Measurements from ENCODE around the gene WDR18. TPM values are rescaled to one million over a fixed set of nuclear protein-coding genes. Genes with fewer than 3 reads are reported as not detected.

The WDR18 gene
- total and polyA plus RNA-seq, 2 of the 8 experiments (the other 6 are each of a cell fraction or from before 2014, with no cell fraction given), result 87.7 to 177 TPM

DNA sequence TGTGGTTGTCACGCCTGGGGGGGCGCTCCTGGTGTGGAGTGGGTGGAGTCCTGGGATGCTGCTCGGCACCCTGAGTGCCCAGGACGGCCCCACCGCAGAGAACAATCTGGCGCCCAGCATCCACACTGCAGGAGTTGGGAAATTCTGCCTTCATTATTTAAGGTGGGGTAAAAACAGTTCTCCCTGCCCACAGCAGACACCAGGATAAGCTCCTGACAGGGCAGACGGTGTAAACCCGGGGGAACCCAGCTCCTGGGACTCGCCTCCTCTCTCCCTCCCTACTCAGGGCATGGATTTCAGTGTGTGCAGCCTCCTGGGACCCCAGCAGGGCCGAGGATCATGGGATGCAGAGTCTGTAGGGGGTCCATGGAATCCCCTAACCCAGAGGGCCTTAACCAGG lies 7.7 kb upstream of the WDR18 start:
- ChIA-PET CTCF (ENCODE audit: partially characterized antibody) (interaction anchor here (1.0 to 1.9 kb wide), 6 partner anchors 9 to 54 kb away, joined by 3 to 6 read pairs (median 4); no protein-coding TSS in a partner anchor), POLR2A (ENCODE audit: partially characterized antibody) (interaction anchor here (0.8 to 1.8 kb wide), 7 partner anchors 8 to 113 kb away, joined by 3 to 7 read pairs (median 3); partner anchors contain the start of genes MED16, RNU6-9 and WDR18)
- H2BK15ac ChIP-seq (ENCODE audit: low read length), result no peak overlapping the region
- H4K20me1 ChIP-seq (replicated peaks in 1 of 2; ENCODE audit: control insufficient read depth in 1 of 2, insufficient read depth in 2 of 2, low read length in 2 of 2), result no peaks in the 10 kb centered on the region
- no peaks in the 10 kb centered on the region for H3K9me3 ChIP-seq (ENCODE audit: insufficient read depth in 2 of 2, low read depth in 1 of 2, low read length in 1 of 2)
- H2AFZ ChIP-seq (ENCODE audit: low read length), result no peak overlapping the region
- H3K4me1 ChIP-seq (replicated peaks in 1 of 4; ENCODE audit: control insufficient read depth in 3 of 4, insufficient read depth in 4 of 4, low read length in 3 of 4), result peaks cover 0 to 16% (median 11%) of the 10 kb centered on the region in 4 experiments; a peak in 5 of 7 replicates
- H3K23me2 ChIP-seq (ENCODE audit: low read depth, low read length), result no peaks in the 10 kb centered on the region
- no peaks in the 10 kb centered on the region for H3K79me1 ChIP-seq (ENCODE audit: low read depth, low read length)
- H3K14ac ChIP-seq (ENCODE audit: insufficient read length), result no peak overlapping the region
- H3K18ac ChIP-seq (ENCODE audit: extremely low read depth, low read length), result no peak overlapping the region
- no peak for DNase-seq (ENCODE audit: low read depth in 1 of 2, low spot score in 2 of 2)
- H2AK5ac ChIP-seq (ENCODE audit: low read depth, low read length), result no peak overlapping the region
- no peak overlapping the region for H3K4me2 ChIP-seq (ENCODE audit: insufficient read depth in 1 of 2, low read depth in 2 of 2, low read length in 2 of 2)
- no peak for FAIRE-seq
- no peak overlapping the region for H3K4me3 ChIP-seq (ENCODE audit: extremely low read depth in 1 of 4, insufficient read depth in 2 of 4, low read depth in 3 of 4, low read length in 4 of 4)
- no peak overlapping the region for H2BK120ac ChIP-seq (replicated peaks; ENCODE audit: low read depth, low read length)
- H3K56ac ChIP-seq (replicated peaks; ENCODE audit: insufficient read length, low read depth, low read length), result no peak overlapping the region
- H3K27me3 ChIP-seq (replicated peaks in 1 of 4; ENCODE audit: control insufficient read depth in 3 of 4, extremely low read depth in 1 of 4, insufficient read depth in 3 of 4, low read length in 3 of 4), result no peaks in the 10 kb centered on the region
- no peak overlapping the region for H3K23ac ChIP-seq (ENCODE audit: insufficient read length)
- no peak overlapping the region for H3K4ac ChIP-seq (replicated peaks; ENCODE audit: insufficient read length, low read depth, low read length)
- WGBS, 2 experiments (ENCODE audit: extremely low coverage in 1 of 2, insufficient coverage in 1 of 2, insufficient read length in 1 of 2, insufficient replicate concordance in 2 of 2, low coverage in 1 of 2, low lambda C conversion rate in 2 of 2, missing lambda C conversion rate in 1 of 2), result 90% methylated on average over 8 of the region's 10 CpGs; no CpG with 5 or more reads in 1 of the 2 experiments
- no peak overlapping the region for H4K5ac ChIP-seq (ENCODE audit: insufficient read length, low read depth, low read length)
- H2BK5ac ChIP-seq (ENCODE audit: low read depth, low read length), result no peak overlapping the region
- no peak overlapping the region for H2BK20ac ChIP-seq (ENCODE audit: low read length)
- H3K79me2 ChIP-seq (ENCODE audit: control insufficient read depth in 1 of 2, insufficient read depth in 2 of 2, low read length in 2 of 2), result no peaks in the 10 kb centered on the region
- no peak overlapping the region for H3K9ac ChIP-seq (replicated peaks in 1 of 4; ENCODE audit: extremely low read depth in 1 of 4, low read depth in 3 of 4, low read length in 3 of 4)
- no peak overlapping the region for H4K91ac ChIP-seq (replicated peaks; ENCODE audit: insufficient read length, low read length)
- peaks cover 0 to 10% (median 3%) of the 10 kb centered on the region in 4 experiments; a peak in 2 of 8 replicates for H3K36me3 ChIP-seq (ENCODE audit: control insufficient read depth in 2 of 4, insufficient read depth in 4 of 4, low read length in 3 of 4)
- H3K27ac ChIP-seq (ENCODE audit: low read depth, low read length), result no peak overlapping the region
- peak overlapping the region; percentile 25; the same call in 1 of the 2 replicates for H4K8ac ChIP-seq (ENCODE audit: extremely low read depth, insufficient read depth, low read length)
- no peak overlapping the region for H2BK12ac ChIP-seq (ENCODE audit: low read depth, low read length)
- TF ChIP-seq FOSL1 (IDR thresholded peaks at IDR 0.05; ENCODE audit: insufficient read depth, low read depth, low read length), result no peak
- TF ChIP-seq CHD1 (IDR thresholded peaks at IDR 0.05; ENCODE audit: low read depth, low read length), result no peak
- TF ChIP-seq RAD21 (IDR thresholded peaks at IDR 0.05 in 1 of 2, conservative IDR thresholded peaks at IDR 0.05 in 1 of 2; ENCODE audit: low read depth in 2 of 2, low read length in 2 of 2), result no peak
- TF ChIP-seq, protein P1, sequence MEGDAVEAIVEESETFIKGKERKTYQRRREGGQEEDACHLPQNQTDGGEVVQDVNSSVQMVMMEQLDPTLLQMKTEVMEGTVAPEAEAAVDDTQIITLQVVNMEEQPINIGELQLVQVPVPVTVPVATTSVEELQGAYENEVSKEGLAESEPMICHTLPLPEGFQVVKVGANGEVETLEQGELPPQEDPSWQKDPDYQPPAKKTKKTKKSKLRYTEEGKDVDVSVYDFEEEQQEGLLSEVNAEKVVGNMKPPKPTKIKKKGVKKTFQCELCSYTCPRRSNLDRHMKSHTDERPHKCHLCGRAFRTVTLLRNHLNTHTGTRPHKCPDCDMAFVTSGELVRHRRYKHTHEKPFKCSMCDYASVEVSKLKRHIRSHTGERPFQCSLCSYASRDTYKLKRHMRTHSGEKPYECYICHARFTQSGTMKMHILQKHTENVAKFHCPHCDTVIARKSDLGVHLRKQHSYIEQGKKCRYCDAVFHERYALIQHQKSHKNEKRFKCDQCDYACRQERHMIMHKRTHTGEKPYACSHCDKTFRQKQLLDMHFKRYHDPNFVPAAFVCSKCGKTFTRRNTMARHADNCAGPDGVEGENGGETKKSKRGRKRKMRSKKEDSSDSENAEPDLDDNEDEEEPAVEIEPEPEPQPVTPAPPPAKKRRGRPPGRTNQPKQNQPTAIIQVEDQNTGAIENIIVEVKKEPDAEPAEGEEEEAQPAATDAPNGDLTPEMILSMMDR (IDR thresholded peaks at IDR 0.05; ENCODE audit: control extremely low read depth in 1 of 3, insufficient read depth in 1 of 3, low read depth in 1 of 3, low read length in 3 of 3), result no peak
- no peak for TF ChIP-seq HDAC2 (IDR thresholded peaks at IDR 0.05; ENCODE audit: borderline replicate concordance in 1 of 2, low read depth in 2 of 2, low read length in 2 of 2)
- no peak for TF ChIP-seq RXRA (IDR thresholded peaks at IDR 0.05; ENCODE audit: insufficient read depth, low read depth, low read length)
- TF ChIP-seq SP1 (IDR thresholded peaks at IDR 0.05; ENCODE audit: low read depth, low read length), result no peak
- no peak for TF ChIP-seq KDM4A (IDR thresholded peaks at IDR 0.05; ENCODE audit: low read depth, low read length, severe bottlenecking)
- TF ChIP-seq ZNF274 (IDR thresholded peaks at IDR 0.05; ENCODE audit: borderline replicate concordance, extremely low read depth, low read length), result no peak
- no peak for TF ChIP-seq BRCA1 (IDR thresholded peaks at IDR 0.05; ENCODE audit: low read depth, low read length)
- no peak for TF ChIP-seq CREB1 (IDR thresholded peaks at IDR 0.05)

Measured in H1 (cell line).